ENCODE results near the gene PARVB. TPM values are rescaled to one million over a fixed set of nuclear protein-coding genes. Genes with fewer than 3 reads are reported as not detected.

The PARVB gene
- total and polyA plus RNA-seq, 9 of the 15 experiments (the other 6 are each of a cell fraction or from before 2014, with no cell fraction given) = 1.1 to 59.2 (median 29.2) TPM

GRCh38 chr22:44192816-44193534, 168.9 kb downstream of the PARVB start (continued):
- TF ChIP-seq, protein P1, sequence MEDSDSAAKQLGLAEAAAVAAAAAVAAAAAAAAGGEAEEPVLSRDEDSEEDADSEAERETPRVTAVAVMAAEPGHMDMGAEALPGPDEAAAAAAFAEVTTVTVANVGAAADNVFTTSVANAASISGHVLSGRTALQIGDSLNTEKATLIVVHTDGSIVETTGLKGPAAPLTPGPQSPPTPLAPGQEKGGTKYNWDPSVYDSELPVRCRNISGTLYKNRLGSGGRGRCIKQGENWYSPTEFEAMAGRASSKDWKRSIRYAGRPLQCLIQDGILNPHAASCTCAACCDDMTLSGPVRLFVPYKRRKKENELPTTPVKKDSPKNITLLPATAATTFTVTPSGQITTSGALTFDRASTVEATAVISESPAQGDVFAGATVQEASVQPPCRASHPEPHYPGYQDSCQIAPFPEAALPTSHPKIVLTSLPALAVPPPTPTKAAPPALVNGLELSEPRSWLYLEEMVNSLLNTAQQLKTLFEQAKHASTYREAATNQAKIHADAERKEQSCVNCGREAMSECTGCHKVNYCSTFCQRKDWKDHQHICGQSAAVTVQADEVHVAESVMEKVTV (CRISPR knock-in tag; IDR thresholded peaks at IDR 0.05) = no peak
- no peak for TF ChIP-seq ZBTB26 (CRISPR knock-in tag; IDR thresholded peaks at IDR 0.05)

DNA sequence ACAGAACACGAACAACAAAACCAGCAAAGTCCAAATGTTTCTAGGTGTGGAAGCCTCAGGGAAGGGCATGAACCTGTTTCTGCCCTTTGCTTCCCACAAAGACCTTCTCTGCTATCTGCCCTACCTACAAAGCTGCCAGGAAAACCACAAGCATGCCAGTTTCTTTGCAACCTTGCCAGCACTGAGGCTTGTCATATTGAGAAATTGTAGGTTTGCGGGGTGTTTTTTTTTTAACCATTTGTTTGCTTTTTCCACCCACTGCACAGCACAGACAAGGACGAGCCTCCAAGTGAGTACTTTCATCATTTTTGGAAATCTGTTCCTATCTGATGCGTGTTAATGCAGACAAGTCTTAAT, 169.4 kb downstream of the PARVB start:
- in situ Hi-C loops (cut with MboI) (no loop called here), intact Hi-C loops (cut with micrococcal nuclease) (no loop called here)
- H3K79me2 ChIP-seq (ENCODE audit: control insufficient read depth, insufficient read depth, low read length) = no peaks in the 10 kb centered on the region
- H3K9ac ChIP-seq (ENCODE audit: insufficient read depth in 1 of 2, low read depth in 2 of 2, low read length in 2 of 2) = no peak overlapping the region
- FAIRE-seq = no peak
- H3K36me3 ChIP-seq (ENCODE audit: control insufficient read depth, insufficient read depth, low read length) = no peaks in the 10 kb centered on the region
- no TSS peak for BruUV-seq (replicated peaks)
- ChIA-PET POLR2A (interaction anchor here (1.0 kb wide), 1 partner anchor 9 kb away, joined by 3 read pairs; no protein-coding TSS in a partner anchor), CTCF (ENCODE audit: low intra/inter-chr PET ratio) (no interaction called here)
- no peak overlapping the region for H2AFZ ChIP-seq (ENCODE audit: low read depth, low read length)
- no peaks in the 10 kb centered on the region; the same call in 1 of the 2 replicates for H4K20me1 ChIP-seq (replicated peaks; ENCODE audit: control insufficient read depth, insufficient read depth, low read length)
- H3K4me2 ChIP-seq (ENCODE audit: insufficient read depth, low read length) = no peak overlapping the region
- H3K27me3 ChIP-seq (ENCODE audit: control insufficient read depth in 2 of 2, insufficient read depth in 2 of 2, low read length in 2 of 2) = peaks cover 0 to 13% of the 10 kb centered on the region in 2 experiments; a peak in 2 of 5 replicates
- 2% methylated on average over 4 of the region's 4 CpGs for WGBS (ENCODE audit: insufficient coverage, low coverage, missing lambda C conversion rate)
- H3K9me3 ChIP-seq (replicated peaks; ENCODE audit: control insufficient read depth, insufficient read depth, low read depth, low read length) = no peaks in the 10 kb centered on the region
- ATAC-seq = no peak
- DNase-seq (ENCODE audit: extremely low read depth in 1 of 4, low spot score in 3 of 4) = no peak
- H3K27ac ChIP-seq (ENCODE audit: extremely low read depth, low read depth, low read length) = no peak overlapping the region
- no peaks in the 10 kb centered on the region for H3K9me1 ChIP-seq (ENCODE audit: control insufficient read depth, insufficient read depth, low read length)
- peaks cover 0 to 13% of the 10 kb centered on the region in 2 experiments; a peak in 2 of 5 replicates for H3K4me1 ChIP-seq (replicated peaks in 1 of 2; ENCODE audit: control insufficient read depth in 2 of 2, insufficient read depth in 2 of 2, low read length in 2 of 2)
- TF ChIP-seq FOXA1 (IDR thresholded peaks at IDR 0.05; ENCODE audit: borderline replicate concordance) (no peak), ZFP36 (IDR thresholded peaks at IDR 0.05; ENCODE audit: low read depth, low read length, partially characterized antibody) (no peak)
- H3K4me3 ChIP-seq = no peak overlapping the region
